Caco-2 (cell line): ENCODE data around the gene FAM13A. TPM values are rescaled to one million over a fixed set of nuclear protein-coding genes. Genes with fewer than 3 reads are reported as not detected.
"Not testable (repeated sequence)": the region's sequence is repeated elsewhere in the genome, so short reads cannot be mapped to it uniquely, and the experiment has no call there.

Experiments
- BruUV-seq: library from RNA; stranded (reverse); fragments of 400-500 nt; replicated peaks from 2 replicates; lab custom pipeline; 2021; lab: Mats Ljungman, UMichigan
- CTCF ChIA-PET: fragments of 300-600 bp; sonication (Branson Sonifier 250); formaldehyde crosslinking; loops from one replicate; lab custom pipeline; 2022; ENCODE audit warnings: antibody characterized with exemption; lab: Charles Lee
- POLR2A ChIA-PET: fragments of 300-600 bp; sonication (Branson Sonifier 250); formaldehyde crosslinking; loops from one replicate; lab custom pipeline; 2022; ENCODE audit warnings: antibody characterized with exemption; lab: Charles Lee
- DNase-seq, 2 experiments: peaks; one replicate each; pipeline versions ENCODE4 v3.0.0 to v3.0.0-alpha.2; 2020 to 2022
- H3K27me3 ChIP-seq: replicated peaks from 2 replicates; pipeline ENCODE4 v1.6.0; 2011; ENCODE audit warnings: low read length; ENCODE audit not compliant: control insufficient read depth, insufficient read depth
- H3K36me3 ChIP-seq: 2 replicates; pipeline ENCODE4 v1.5.1; 2011; ENCODE audit warnings: low read length; ENCODE audit not compliant: control insufficient read depth, insufficient read depth
- H3K4me1 ChIP-seq: fragments of 250-450 bp; sonication (Bioruptor Pico); 2 replicates; pipeline ENCODE4 v1.5.1; 2020; ENCODE audit warnings: mild to moderate bottlenecking
- H3K4me3 ChIP-seq: 2 replicates; pipeline ENCODE4 v1.5.1; 2011; ENCODE audit warnings: low read depth, mild to moderate bottlenecking, control low read depth, low read length
- H3K9me3 ChIP-seq: fragments of 250-450 bp; sonication (Bioruptor Pico); 2 replicates; pipeline ENCODE4 v1.5.1; 2020; ENCODE audit warnings: mild to moderate bottlenecking, moderate library complexity
- H3K27ac Mint-ChIP-seq: one replicate; pipeline ENCODE4 v1.8.0; 2022; ENCODE audit warnings: mixed read lengths; ENCODE audit not compliant: unreplicated experiment
- H3K27me3 Mint-ChIP-seq: one replicate; pipeline ENCODE4 v1.8.0; 2022; ENCODE audit warnings: mixed read lengths; ENCODE audit not compliant: insufficient read depth, unreplicated experiment
- H3K36me3 Mint-ChIP-seq: one replicate; pipeline ENCODE4 v1.8.0; 2022; ENCODE audit warnings: mild to moderate bottlenecking, mixed read lengths; ENCODE audit not compliant: insufficient read depth, unreplicated experiment
- H3K4me1 Mint-ChIP-seq: one replicate; pipeline ENCODE4 v1.8.0; 2022; ENCODE audit warnings: low read depth, mixed read lengths; ENCODE audit not compliant: unreplicated experiment
- H3K4me3 Mint-ChIP-seq: one replicate; pipeline ENCODE4 v1.8.0; 2022; ENCODE audit warnings: mild to moderate bottlenecking, moderate library complexity, mixed read lengths; ENCODE audit not compliant: unreplicated experiment
- H3K9me3 Mint-ChIP-seq: one replicate; pipeline ENCODE4 v1.8.0; 2022; ENCODE audit warnings: mixed read lengths; ENCODE audit not compliant: unreplicated experiment
- intact Hi-C: fragments of 100-400 bp; cut with micrococcal nuclease; formaldehyde crosslinking; loops from one replicate; pipeline ENCODE4 v1.10.0; 2022; ENCODE audit not compliant: unreplicated experiment
- total RNA-seq: library from RNA; stranded (reverse); gene quantifications from 2 replicates; pipeline ENCODE4 v1.2.3, GENCODE V29; 2022
- TF ChIP-seq, protein P1 (sequence below), 2 experiments: fragments of 200-600 bp in 1 of 2; IDR thresholded peaks; 1 replicate in 1 of 2; 2 replicates in 1 of 2; pipeline versions ENCODE4 v1.5.1 to v1.8.0; 2011 to 2022; ENCODE audit warnings: antibody characterized with exemption in 1 of 2, control low read depth in 1 of 2, inconsistent platforms in 1 of 2, low read depth in 1 of 2, low read length in 1 of 2, mild to moderate bottlenecking in 1 of 2, moderate library complexity in 1 of 2; ENCODE audit not compliant: insufficient read depth in 1 of 2, severe bottlenecking in 1 of 2, unreplicated experiment in 1 of 2

The FAM13A gene
- total RNA-seq, 1 experiment from 2014 or later, result 11.0 TPM

DNA sequence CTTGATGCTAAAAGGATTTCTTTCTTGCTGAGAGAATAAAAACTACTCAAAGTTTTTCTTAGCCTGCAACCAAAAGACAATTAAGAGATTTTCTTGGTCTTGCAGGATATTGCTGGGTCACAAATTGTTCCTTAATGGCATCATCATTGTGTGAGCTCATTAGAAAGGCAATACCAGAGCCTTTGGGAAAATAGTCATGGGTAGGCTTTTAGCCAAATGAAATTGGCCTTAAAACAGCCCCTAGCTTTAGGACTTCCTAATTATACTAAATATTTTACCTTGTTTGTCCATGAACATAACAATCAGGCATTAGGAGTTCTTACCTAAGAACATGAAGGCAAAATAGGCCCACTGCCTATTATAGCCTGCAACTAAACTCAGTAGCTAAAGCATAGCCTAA lies 10.4 kb upstream of the FAM13A start:
- CTCF ChIA-PET, result no interaction called here
- TF ChIP-seq, protein P1, sequence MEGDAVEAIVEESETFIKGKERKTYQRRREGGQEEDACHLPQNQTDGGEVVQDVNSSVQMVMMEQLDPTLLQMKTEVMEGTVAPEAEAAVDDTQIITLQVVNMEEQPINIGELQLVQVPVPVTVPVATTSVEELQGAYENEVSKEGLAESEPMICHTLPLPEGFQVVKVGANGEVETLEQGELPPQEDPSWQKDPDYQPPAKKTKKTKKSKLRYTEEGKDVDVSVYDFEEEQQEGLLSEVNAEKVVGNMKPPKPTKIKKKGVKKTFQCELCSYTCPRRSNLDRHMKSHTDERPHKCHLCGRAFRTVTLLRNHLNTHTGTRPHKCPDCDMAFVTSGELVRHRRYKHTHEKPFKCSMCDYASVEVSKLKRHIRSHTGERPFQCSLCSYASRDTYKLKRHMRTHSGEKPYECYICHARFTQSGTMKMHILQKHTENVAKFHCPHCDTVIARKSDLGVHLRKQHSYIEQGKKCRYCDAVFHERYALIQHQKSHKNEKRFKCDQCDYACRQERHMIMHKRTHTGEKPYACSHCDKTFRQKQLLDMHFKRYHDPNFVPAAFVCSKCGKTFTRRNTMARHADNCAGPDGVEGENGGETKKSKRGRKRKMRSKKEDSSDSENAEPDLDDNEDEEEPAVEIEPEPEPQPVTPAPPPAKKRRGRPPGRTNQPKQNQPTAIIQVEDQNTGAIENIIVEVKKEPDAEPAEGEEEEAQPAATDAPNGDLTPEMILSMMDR (IDR thresholded peaks at IDR 0.05; ENCODE audit: insufficient read depth in 1 of 2, low read depth in 1 of 2, low read length in 1 of 2, severe bottlenecking in 1 of 2, unreplicated experiment in 1 of 2), result no peak

DNA sequence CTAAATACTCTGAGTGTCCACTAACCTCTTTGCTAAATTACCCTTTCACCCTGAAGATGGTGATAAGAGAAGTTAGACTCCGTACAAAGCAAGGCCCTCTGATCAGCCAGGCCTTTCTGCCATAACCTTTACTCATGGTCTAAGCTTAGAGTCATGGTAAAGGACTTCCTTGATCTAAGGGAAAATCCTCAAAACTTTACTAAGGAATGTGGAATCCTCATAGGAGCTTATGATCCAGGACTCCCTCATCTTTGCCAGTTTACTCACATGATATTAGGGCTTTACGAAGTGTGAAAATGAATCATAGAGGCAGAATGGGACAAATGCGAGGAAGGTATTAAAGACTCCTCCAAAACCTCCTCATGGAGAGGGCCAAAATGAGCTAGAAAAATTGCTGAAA lies 7.9 kb upstream of the FAM13A start:
- Mint-ChIP-seq H3K27ac (no peak overlapping the region), H3K4me1 (no peaks in the 10 kb centered on the region), H3K9me3 (no peaks in the 10 kb centered on the region), H3K27me3 (no peaks in the 10 kb centered on the region), H3K36me3 (no peaks in the 10 kb centered on the region), H3K4me3 (no peak overlapping the region)
- ChIA-PET CTCF (no interaction called here), POLR2A (no interaction called here)
- Histone ChIP-seq H3K9me3 (no peaks in the 10 kb centered on the region), H3K27me3 (no peaks in the 10 kb centered on the region), H3K4me3 (no peak overlapping the region), H3K36me3 (no peaks in the 10 kb centered on the region), H3K4me1 (no peaks in the 10 kb centered on the region)
- DNase-seq, result no peak
- TF ChIP-seq, protein P1 (IDR thresholded peaks at IDR 0.05; ENCODE audit: insufficient read depth in 1 of 2, low read depth in 1 of 2, low read length in 1 of 2, severe bottlenecking in 1 of 2, unreplicated experiment in 1 of 2), result no peak
- no TSS peak for BruUV-seq
- intact Hi-C loops, result no loop called here

More for the DNA sequence above, 10.4 kb upstream of the FAM13A start:
- Mint-ChIP-seq H3K27ac (no peak overlapping the region), H3K27me3 (no peaks in the 10 kb centered on the region), H3K36me3 (no peaks in the 10 kb centered on the region), H3K4me3 (no peak overlapping the region), H3K9me3 (no peaks in the 10 kb centered on the region), H3K4me1 (no peaks in the 10 kb centered on the region)
- intact Hi-C loops, result no loop called here
- no peaks in the 10 kb centered on the region for H3K27me3 ChIP-seq
- POLR2A ChIA-PET, result no interaction called here
- no peak overlapping the region for H3K4me3 ChIP-seq
- no peaks in the 10 kb centered on the region for H3K4me1 ChIP-seq
- H3K9me3 ChIP-seq, result no peaks in the 10 kb centered on the region
- no peaks in the 10 kb centered on the region for H3K36me3 ChIP-seq
- DNase-seq, result no peak
- BruUV-seq, result no TSS peak

DNA sequence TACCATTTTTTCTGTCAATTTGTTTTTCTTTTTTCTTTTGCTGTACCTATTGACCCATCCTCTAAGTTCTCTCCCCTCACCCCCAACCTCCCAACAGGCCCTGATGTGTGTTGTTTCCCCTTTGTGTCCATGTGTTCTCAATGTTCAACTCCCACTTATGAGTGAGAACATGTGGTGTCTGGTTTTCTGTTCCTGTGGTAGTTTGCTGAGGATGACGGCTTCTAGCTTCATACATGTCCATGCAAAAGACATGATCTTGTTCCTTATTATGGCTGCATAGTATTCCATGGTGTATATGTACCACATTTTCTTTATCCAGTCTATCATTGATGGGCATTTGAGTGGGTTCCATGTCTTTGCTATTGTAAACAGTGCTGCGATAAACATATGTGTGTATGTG lies 859 bp upstream of the FAM13A start:
- H3K9me3 Mint-ChIP-seq, CTCF ChIA-PET, H3K36me3 ChIP-seq, H3K27me3 Mint-ChIP-seq, H3K27me3 ChIP-seq, H3K36me3 Mint-ChIP-seq, POLR2A ChIA-PET, H3K4me3 ChIP-seq, H3K9me3 ChIP-seq, DNase-seq, BruUV-seq: not testable (repeated sequence)
- peak overlapping the region; percentile 51 for H3K27ac Mint-ChIP-seq
- H3K4me1 Mint-ChIP-seq, result peaks cover 31% of the 10 kb centered on the region
- H3K4me1 ChIP-seq, result peaks cover 15% of the 10 kb centered on the region
- peak overlapping the region; percentile 77 for H3K4me3 Mint-ChIP-seq
- intact Hi-C loops, result loop anchor here (5.0 to 10.0 kb wide), 2 partner anchors 54 to 157 kb away; partner anchors contain the start of gene TIGD2
